HG03432 (cell line): ENCODE results near the gene ACP2.
A peak's percentile ranks its signal among the peaks of the same experiment; 100 is the strongest.

ENCODE experiments used
- ATAC-seq: cut with Tn5 transposase; IDR thresholded peaks from one replicate; pipeline ENCODE4 v1.9.1; 2021; ENCODE audit warnings: mild to moderate bottlenecking, moderate library complexity; ENCODE audit not compliant: unreplicated experiment

ACP2 gene

GRCh38 chr11:47248664-47249377 is at the start of gene ACP2:
ACP2 (minus strand) TSS chr11:47248814; CDS start chr11:47248789, 25 bp downstream.
- ATAC-seq: peak; percentile 96

DNA sequence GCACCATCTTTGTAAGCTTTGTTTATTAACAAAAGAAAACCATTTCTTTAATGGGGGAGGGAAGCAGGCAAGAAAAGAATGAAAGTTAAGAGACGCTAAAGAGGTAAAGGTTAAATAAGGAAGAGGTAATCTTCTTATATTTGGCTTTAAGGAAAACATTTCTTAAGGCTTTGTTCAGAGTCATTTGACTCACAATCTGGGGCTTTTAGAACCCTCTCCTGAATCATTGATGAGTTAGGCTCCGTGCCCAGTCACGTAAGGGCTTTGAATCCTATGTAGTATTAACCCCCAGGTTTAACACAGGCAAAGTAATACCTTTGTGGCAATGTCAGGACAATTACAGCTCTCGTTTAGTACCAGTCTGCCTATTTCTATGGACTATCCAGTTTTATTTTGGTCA is 47.4 kb upstream of the ACP2 start:
- ATAC-seq: no peak

- no peak for ATAC-seq
Observed at GRCh38 chr11:47295385-47295784, 46.8 kb upstream of the ACP2 start.

- no peak for ATAC-seq
Observed at GRCh38 chr11:47289856-47290255, 41.2 kb upstream of the ACP2 start.

DNA sequence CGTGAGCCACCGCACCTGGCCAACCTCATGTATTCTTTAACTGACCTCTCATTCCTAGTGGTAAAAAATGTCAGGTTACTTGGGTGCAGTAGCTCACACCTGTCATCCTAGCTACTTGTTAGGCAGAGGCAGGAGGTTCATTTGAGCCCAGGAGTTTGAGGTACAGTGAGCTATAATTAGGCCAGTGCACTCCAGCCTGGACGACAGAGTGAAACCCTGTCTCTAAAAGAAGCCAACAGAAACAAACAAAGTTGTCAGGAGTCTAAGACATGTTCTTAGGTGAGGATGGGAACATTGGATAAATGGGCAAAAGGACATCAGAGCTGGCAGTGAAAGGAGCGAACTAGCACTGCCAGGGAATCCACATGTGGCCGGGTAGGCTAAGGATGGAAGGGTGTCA is 39.5 kb upstream of the ACP2 start:
- ATAC-seq: no peak

- ATAC-seq: no peak
Observed at GRCh38 chr11:47285969-47286770, 37.6 kb upstream of the ACP2 start.

- no peak for ATAC-seq
Observed at GRCh38 chr11:47284151-47284550, 35.5 kb upstream of the ACP2 start.

DNA sequence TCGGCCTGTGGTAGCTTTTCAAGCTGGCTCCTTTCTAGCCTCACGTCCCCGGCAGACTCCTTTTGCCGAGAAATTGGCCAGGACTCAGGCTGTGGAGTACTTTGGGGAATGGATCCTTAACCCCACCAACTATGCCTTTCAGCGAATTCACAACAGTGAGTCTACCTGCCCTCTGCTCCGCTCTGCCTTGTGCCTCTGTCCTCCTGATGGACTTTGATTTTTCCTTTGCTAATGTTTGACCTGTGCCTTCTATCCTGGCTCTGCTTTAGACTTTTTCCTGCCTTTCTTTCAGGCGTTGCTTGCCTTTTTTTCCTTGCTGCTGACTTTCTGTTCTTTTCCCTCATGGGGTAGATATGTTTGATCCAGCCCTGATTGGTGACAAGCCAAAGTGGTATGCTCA is 33.8 kb upstream of the ACP2 start:
- ATAC-seq: no peak

- ATAC-seq: no peak
Observed at GRCh38 chr11:47280860-47281259, 32.2 kb upstream of the ACP2 start.

- ATAC-seq: no peak
Observed at GRCh38 chr11:47280099-47280498, 31.5 kb upstream of the ACP2 start.

- no peak for ATAC-seq
Observed at GRCh38 chr11:47278769-47279168, 30.2 kb upstream of the ACP2 start.

DNA sequence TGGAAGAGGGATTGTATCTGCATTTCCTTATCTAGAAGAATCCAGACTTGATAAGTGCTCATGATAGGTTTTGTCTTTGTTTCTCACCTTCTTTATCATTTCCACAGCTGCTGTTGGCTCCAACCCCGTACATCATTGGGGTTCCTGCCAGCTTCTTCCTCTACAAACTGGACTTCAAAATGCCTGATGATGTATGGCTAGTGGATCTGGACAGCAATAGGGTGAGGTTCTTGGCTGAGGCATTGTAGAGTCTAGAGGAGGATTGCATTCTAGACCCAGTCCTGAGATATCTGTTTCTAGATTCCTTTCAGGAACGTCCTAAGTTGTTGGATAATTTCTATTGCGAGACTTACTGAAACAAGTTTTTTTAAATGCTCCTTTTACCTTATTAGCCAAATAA is 29.4 kb upstream of the ACP2 start:
- no peak for ATAC-seq

DNA sequence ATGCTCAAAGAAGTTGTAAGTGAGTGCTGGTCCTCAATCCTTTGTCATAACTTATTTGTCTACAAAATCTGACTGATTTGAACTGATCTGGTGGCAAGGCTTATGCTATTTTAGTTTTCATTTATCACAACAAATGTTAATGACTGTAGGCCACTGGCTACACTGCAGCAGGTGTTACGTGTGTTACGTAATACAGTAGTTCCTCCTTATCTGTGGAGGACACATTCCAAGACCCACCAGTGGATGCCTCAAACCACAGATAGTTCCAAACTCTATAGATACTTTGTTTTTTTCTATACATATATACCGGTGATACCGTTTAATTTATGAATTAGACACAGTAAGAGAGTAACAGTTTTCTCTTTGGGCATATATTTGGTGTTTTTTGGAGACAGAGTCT is 28.3 kb upstream of the ACP2 start:
- no peak for ATAC-seq

DNA sequence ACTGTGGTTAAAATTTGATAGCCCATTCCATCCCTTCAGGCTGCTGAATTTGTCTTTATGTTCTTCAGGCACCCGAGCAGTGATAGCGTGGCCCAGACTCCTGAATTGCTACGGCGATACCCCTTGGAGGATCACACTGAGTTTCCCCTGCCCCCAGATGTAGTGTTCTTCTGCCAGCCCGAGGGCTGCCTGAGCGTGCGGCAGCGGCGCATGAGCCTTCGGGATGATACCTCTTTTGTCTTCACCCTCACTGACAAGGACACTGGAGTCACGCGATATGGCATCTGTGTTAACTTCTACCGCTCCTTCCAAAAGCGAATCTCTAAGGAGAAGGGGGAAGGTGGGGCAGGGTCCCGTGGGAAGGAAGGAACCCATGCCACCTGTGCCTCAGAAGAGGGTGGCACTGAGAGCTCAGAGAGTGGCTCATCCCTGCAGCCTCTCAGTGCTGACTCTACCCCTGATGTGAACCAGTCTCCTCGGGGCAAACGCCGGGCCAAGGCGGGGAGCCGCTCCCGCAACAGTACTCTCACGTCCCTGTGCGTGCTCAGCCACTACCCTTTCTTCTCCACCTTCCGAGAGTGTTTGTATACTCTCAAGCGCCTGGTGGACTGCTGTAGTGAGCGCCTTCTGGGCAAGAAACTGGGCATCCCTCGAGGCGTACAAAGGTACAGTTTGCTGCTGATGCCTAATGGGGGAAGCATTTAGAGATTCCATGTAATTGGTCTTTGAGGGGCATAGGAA is 26.1 kb upstream of the ACP2 start:
- ATAC-seq: no peak

DNA sequence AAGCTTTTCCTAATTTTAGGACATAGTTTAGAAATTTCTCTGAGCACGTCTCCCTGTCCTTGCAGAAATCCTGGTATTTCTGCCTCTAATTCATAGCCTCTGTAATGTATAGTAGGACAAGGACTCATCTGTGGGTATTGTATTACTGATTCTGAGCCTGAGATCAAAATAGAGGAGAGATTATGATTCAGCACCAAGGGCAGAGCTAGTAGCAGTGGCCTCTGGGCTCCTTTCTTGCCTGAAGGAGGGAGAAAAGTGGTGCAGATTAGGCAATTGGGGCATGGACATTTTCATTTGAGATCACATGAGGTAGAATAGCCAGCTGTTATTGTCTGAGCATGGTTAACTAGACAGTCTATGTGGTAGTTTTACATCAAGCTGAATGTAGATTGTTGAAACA is 24.1 kb upstream of the ACP2 start:
- ATAC-seq: no peak

- no peak for ATAC-seq
Observed at GRCh38 chr11:47271961-47272661, 23.5 kb upstream of the ACP2 start.

DNA sequence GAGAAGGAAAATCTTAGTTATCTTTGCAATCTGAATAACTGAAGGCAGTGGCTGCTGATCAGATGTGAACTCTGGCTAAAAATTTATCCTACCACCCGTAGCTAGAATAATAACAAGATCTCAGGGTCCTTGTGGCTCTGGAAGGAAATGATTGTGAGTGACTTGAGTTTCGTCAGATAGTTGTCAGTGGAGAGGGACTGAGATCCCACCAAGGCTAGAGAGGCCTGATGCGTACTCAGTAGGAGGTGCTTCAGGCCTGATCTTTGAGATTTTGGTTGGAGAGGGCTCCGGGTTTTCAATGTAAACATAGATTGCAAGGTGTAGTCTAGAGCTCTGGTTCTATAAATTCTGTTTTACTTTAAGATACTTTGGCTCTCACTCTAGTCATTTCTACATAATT is 22.7 kb upstream of the ACP2 start:
- no peak for ATAC-seq

DNA sequence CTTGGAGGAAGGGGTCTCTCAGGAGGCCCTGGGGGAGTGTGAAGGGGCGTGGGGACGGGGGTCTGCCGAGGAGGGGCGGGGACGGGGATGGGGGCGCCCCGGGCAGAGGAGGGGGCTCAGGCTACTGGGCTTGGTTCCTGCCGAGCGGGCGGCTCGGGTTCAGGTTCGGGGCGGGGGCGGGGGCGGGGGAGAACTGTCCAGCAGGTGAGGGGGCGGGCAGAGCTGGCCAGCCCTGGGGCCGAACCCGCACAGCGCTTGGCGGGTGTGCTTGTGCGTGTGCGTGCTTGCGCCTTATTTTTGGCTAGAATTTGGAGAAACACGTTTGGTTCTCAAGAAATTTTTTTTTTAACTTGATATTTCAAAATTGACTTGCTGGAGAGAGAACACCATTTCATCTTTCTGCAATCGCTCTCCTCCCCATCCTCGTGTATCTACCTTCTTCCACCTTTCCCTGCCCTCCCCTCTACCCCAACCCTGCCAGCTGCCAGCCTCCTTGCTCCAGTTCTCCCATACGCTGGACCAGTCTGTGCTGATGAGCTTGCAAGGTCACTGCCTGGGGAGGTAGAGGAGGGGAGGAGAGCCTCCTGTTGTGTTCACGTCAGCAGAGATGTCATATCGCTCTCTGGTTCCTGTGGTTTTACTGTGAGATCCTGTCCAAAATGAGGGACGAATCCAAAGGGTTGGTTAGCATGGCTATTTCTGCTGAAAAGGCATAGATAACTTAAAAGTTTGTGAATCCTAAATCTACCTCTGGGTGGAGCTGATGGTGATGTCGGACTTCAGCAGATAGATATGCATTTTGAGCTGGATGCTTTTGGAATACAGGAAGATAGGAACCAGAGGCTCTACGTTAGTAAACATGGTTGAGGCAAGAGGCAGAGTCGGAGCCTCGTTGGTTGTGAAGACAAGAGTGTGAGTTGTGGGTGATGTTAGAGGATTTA is 22.0 kb upstream of the ACP2 start:
- no peak for ATAC-seq

DNA sequence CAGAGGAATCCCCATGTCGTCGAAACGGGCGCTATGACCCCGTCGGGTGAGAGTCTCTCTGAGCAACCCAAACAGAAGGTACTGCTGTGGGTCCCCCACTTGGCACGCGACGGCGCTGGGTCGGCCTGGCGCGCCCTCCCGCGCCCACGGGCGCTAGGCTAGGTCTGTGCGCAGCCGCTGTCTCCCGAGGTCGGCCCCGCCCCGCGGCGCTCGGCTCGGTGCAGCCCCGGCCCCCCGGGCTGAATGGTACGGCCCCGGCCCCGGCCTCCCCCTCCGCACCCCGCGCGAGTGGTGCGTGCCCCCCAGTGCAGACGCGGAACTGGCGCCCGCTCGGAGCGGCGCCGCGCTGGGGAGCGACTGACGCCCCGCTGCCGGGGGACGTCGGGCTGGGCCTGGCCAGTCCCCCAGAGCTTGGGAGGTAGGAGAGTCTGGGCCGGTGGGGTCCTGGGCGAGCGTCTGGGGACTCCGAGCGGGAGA is 21.3 kb upstream of the ACP2 start, which contains the start of gene MADD:
MADD (plus strand) TSS at position 305 of the 477 bp plus-strand sequence.
- peak; percentile 81 for ATAC-seq
